ENCODE results near the gene TM4SF18.
A peak's percentile ranks its signal among the peaks of the same experiment; 100 is the strongest.

The TM4SF18 gene

GRCh38 chr3:149296972-149297371 lies 36.5 kb downstream of the TM4SF18 start:
- DNase-seq, result no peak
- peaks cover 5% of the 10 kb centered on the region for H3K27me3 Mint-ChIP-seq

GRCh38 chr3:149292666-149293065 lies 40.8 kb downstream of the TM4SF18 start:
- H3K27ac Mint-ChIP-seq, result no peak overlapping the region
- H3K4me1 Mint-ChIP-seq (ENCODE audit: low read depth), result no peaks in the 10 kb centered on the region
- no peak for DNase-seq
- no peaks in the 10 kb centered on the region for H3K9me3 Mint-ChIP-seq
- H3K4me3 Mint-ChIP-seq, result no peak overlapping the region
- H3K27me3 Mint-ChIP-seq, result peaks cover 2% of the 10 kb centered on the region
- no peaks in the 10 kb centered on the region for H3K36me3 Mint-ChIP-seq (ENCODE audit: low read depth)

More at GRCh38 chr3:149296972-149297371, 36.5 kb downstream of the TM4SF18 start:
- Mint-ChIP-seq H3K36me3 (ENCODE audit: low read depth) (no peaks in the 10 kb centered on the region), H3K4me1 (ENCODE audit: low read depth) (peaks cover 6% of the 10 kb centered on the region), H3K27ac (no peak overlapping the region), H3K4me3 (no peak overlapping the region), H3K9me3 (no peaks in the 10 kb centered on the region)

- no peaks in the 10 kb centered on the region for H3K27me3 Mint-ChIP-seq
- H3K9me3 Mint-ChIP-seq, result no peaks in the 10 kb centered on the region
- no peak overlapping the region for H3K4me3 Mint-ChIP-seq
- H3K4me1 Mint-ChIP-seq (ENCODE audit: low read depth), result no peaks in the 10 kb centered on the region
- no peaks in the 10 kb centered on the region for H3K36me3 Mint-ChIP-seq (ENCODE audit: low read depth)
- H3K27ac Mint-ChIP-seq, result no peak overlapping the region
- no peak for DNase-seq
These were observed 42.3 kb downstream of the TM4SF18 start for GRCh38 chr3:149291178-149291577.

- no peaks in the 10 kb centered on the region for H3K27me3 Mint-ChIP-seq
- H3K36me3 Mint-ChIP-seq (ENCODE audit: low read depth), result no peaks in the 10 kb centered on the region
- no peak overlapping the region for H3K4me3 Mint-ChIP-seq
- DNase-seq, result no peak
- H3K27ac Mint-ChIP-seq, result no peak overlapping the region
- H3K9me3 Mint-ChIP-seq, result no peaks in the 10 kb centered on the region
- no peaks in the 10 kb centered on the region for H3K4me1 Mint-ChIP-seq (ENCODE audit: low read depth)
These were observed 44.8 kb downstream of the TM4SF18 start for GRCh38 chr3:149288655-149289054.

- Mint-ChIP-seq H3K4me3 (no peak overlapping the region), H3K36me3 (ENCODE audit: low read depth) (no peaks in the 10 kb centered on the region), H3K27me3 (no peaks in the 10 kb centered on the region), H3K9me3 (no peaks in the 10 kb centered on the region), H3K27ac (no peak overlapping the region), H3K4me1 (ENCODE audit: low read depth) (no peaks in the 10 kb centered on the region)
- DNase-seq, result no peak
These were observed 49.4 kb downstream of the TM4SF18 start for GRCh38 chr3:149284034-149284433.

- Mint-ChIP-seq H3K27me3 (no peaks in the 10 kb centered on the region), H3K4me1 (ENCODE audit: low read depth) (no peaks in the 10 kb centered on the region), H3K27ac (no peak overlapping the region), H3K9me3 (no peaks in the 10 kb centered on the region), H3K36me3 (ENCODE audit: low read depth) (no peaks in the 10 kb centered on the region), H3K4me3 (no peak overlapping the region)
- no peak for DNase-seq
These were observed 50.0 kb downstream of the TM4SF18 start for GRCh38 chr3:149283401-149283800.

- Mint-ChIP-seq H3K4me1 (ENCODE audit: low read depth) (peaks cover 2% of the 10 kb centered on the region), H3K36me3 (ENCODE audit: low read depth) (no peaks in the 10 kb centered on the region), H3K27me3 (no peaks in the 10 kb centered on the region), H3K4me3 (no peak overlapping the region), H3K27ac (no peak overlapping the region), H3K9me3 (no peaks in the 10 kb centered on the region)
- DNase-seq, result no peak
These were observed 50.6 kb downstream of the TM4SF18 start for GRCh38 chr3:149282836-149283235.

GRCh38 chr3:149282322-149282721 lies 51.1 kb downstream of the TM4SF18 start:
- Mint-ChIP-seq H3K4me1 (ENCODE audit: low read depth) (peaks cover 7% of the 10 kb centered on the region), H3K27me3 (no peaks in the 10 kb centered on the region), H3K4me3 (no peak overlapping the region), H3K9me3 (no peaks in the 10 kb centered on the region), H3K27ac (no peak overlapping the region), H3K36me3 (ENCODE audit: low read depth) (no peaks in the 10 kb centered on the region)
- DNase-seq, result no peak

GRCh38 chr3:149280671-149281349 lies 52.6 kb downstream of the TM4SF18 start:
- Mint-ChIP-seq H3K9me3 (no peaks in the 10 kb centered on the region), H3K4me1 (ENCODE audit: low read depth) (peaks cover 14% of the 10 kb centered on the region), H3K36me3 (ENCODE audit: low read depth) (no peaks in the 10 kb centered on the region), H3K4me3 (no peak overlapping the region), H3K27me3 (no peaks in the 10 kb centered on the region), H3K27ac (no peak overlapping the region)
- no peak for DNase-seq

- H3K9me3 Mint-ChIP-seq, result no peaks in the 10 kb centered on the region
- DNase-seq, result no peak
- H3K36me3 Mint-ChIP-seq (ENCODE audit: low read depth), result no peaks in the 10 kb centered on the region
- no peak overlapping the region for H3K4me3 Mint-ChIP-seq
- peaks cover 14% of the 10 kb centered on the region for H3K4me1 Mint-ChIP-seq (ENCODE audit: low read depth)
- no peak overlapping the region for H3K27ac Mint-ChIP-seq
- H3K27me3 Mint-ChIP-seq, result no peaks in the 10 kb centered on the region
These were observed 54.5 kb downstream of the TM4SF18 start for GRCh38 chr3:149278911-149279310.

GRCh38 chr3:149277331-149277813 lies 56.1 kb downstream of the TM4SF18 start:
- peaks cover 16% of the 10 kb centered on the region for H3K4me1 Mint-ChIP-seq (ENCODE audit: low read depth)
- H3K36me3 Mint-ChIP-seq (ENCODE audit: low read depth), result no peaks in the 10 kb centered on the region
- H3K4me3 Mint-ChIP-seq, result peak overlapping the region; percentile 58
- H3K27me3 Mint-ChIP-seq, result no peaks in the 10 kb centered on the region
- no peaks in the 10 kb centered on the region for H3K9me3 Mint-ChIP-seq
- peak overlapping the region; percentile 87 for H3K27ac Mint-ChIP-seq
- DNase-seq, result no peak

GRCh38 chr3:149276619-149277018 lies 56.8 kb downstream of the TM4SF18 start:
- H3K4me1 Mint-ChIP-seq (ENCODE audit: low read depth), result peaks cover 16% of the 10 kb centered on the region
- no peak overlapping the region for H3K4me3 Mint-ChIP-seq
- no peaks in the 10 kb centered on the region for H3K27me3 Mint-ChIP-seq
- no peak overlapping the region for H3K27ac Mint-ChIP-seq
- H3K9me3 Mint-ChIP-seq, result no peaks in the 10 kb centered on the region
- H3K36me3 Mint-ChIP-seq (ENCODE audit: low read depth), result no peaks in the 10 kb centered on the region
- no peak for DNase-seq

- no peak overlapping the region for H3K27ac Mint-ChIP-seq
- peaks cover 16% of the 10 kb centered on the region for H3K4me1 Mint-ChIP-seq (ENCODE audit: low read depth)
- H3K9me3 Mint-ChIP-seq, result no peaks in the 10 kb centered on the region
- no peaks in the 10 kb centered on the region for H3K27me3 Mint-ChIP-seq
- no peak for DNase-seq
- H3K36me3 Mint-ChIP-seq (ENCODE audit: low read depth), result no peaks in the 10 kb centered on the region
- H3K4me3 Mint-ChIP-seq, result no peak overlapping the region
These were observed 59.2 kb downstream of the TM4SF18 start for GRCh38 chr3:149274220-149274619.

GRCh38 chr3:149273096-149273751 lies 60.2 kb downstream of the TM4SF18 start:
- DNase-seq, result no peak
- Mint-ChIP-seq H3K9me3 (no peaks in the 10 kb centered on the region), H3K36me3 (ENCODE audit: low read depth) (no peaks in the 10 kb centered on the region), H3K27me3 (no peaks in the 10 kb centered on the region), H3K4me3 (no peak overlapping the region), H3K27ac (no peak overlapping the region), H3K4me1 (ENCODE audit: low read depth) (peaks cover 16% of the 10 kb centered on the region)

GRCh38 chr3:149271669-149272068 lies 61.8 kb downstream of the TM4SF18 start:
- no peaks in the 10 kb centered on the region for H3K9me3 Mint-ChIP-seq
- no peak overlapping the region for H3K27ac Mint-ChIP-seq

More at GRCh38 chr3:149271669-149272068, 61.8 kb downstream of the TM4SF18 start:
- Mint-ChIP-seq H3K36me3 (ENCODE audit: low read depth) (no peaks in the 10 kb centered on the region), H3K27me3 (no peaks in the 10 kb centered on the region), H3K4me1 (ENCODE audit: low read depth) (peaks cover 3% of the 10 kb centered on the region), H3K4me3 (no peak overlapping the region)
- no peak for DNase-seq
